HepG2 (cell line): ENCODE data around the gene TEX9. TPM values are rescaled to one million over a fixed set of nuclear protein-coding genes. Genes with fewer than 3 reads are reported as not detected.

Experiments used
- AHR ChIP-seq: IDR thresholded peaks from 2 replicates; pipeline ENCODE4 v1.6.1; 2018; ENCODE audit warnings: missing genetic modification reagents, missing compliant biosample characterization
- AKNA ChIP-seq: sonication (generic); formaldehyde crosslinking; IDR thresholded peaks from 2 replicates; pipeline ENCODE4 v1.4.0; 2020; ENCODE audit warnings: missing genetic modification reagents, borderline replicate concordance
- ARNTL ChIP-seq: sonication (generic); formaldehyde crosslinking; IDR thresholded peaks from 2 replicates; pipeline ENCODE4 v1.4.0; 2020; ENCODE audit warnings: mild to moderate bottlenecking, missing genetic modification reagents
- BATF2 ChIP-seq: sonication (generic); formaldehyde crosslinking; IDR thresholded peaks from 2 replicates; pipeline ENCODE4 v1.8.0; 2022; ENCODE audit warnings: mild to moderate bottlenecking, missing genetic modification reagents, moderate library complexity
- BORCS8-MEF2B ChIP-seq: sonication (generic); formaldehyde crosslinking; IDR thresholded peaks from 2 replicates; pipeline ENCODE4 v1.8.0; 2022; ENCODE audit warnings: mild to moderate bottlenecking, missing genetic modification reagents
- HDAC6 ChIP-seq: fragments of 200-600 bp; sonication (generic); IDR thresholded peaks from 2 replicates; pipeline ENCODE4 v1.7.0; 2017; ENCODE audit warnings: mild to moderate bottlenecking, antibody characterized with exemption, low read length, low read depth
- MIER3 ChIP-seq: IDR thresholded peaks from 2 replicates; pipeline ENCODE4 v1.6.1; 2016; ENCODE audit warnings: missing compliant biosample characterization, borderline replicate concordance
- MTA1 ChIP-seq: sonication (generic); formaldehyde crosslinking; IDR thresholded peaks from 2 replicates; pipeline ENCODE4 v1.4.0; 2020; ENCODE audit warnings: missing genetic modification reagents, mild to moderate bottlenecking, borderline replicate concordance
- NCOA5 ChIP-seq: sonication (generic); formaldehyde crosslinking; IDR thresholded peaks from 2 replicates; pipeline ENCODE4 v1.4.0; 2020; ENCODE audit warnings: missing genetic modification reagents
- SRF ChIP-seq: IDR thresholded peaks from 2 replicates; pipeline ENCODE4 v1.6.1; 2011; ENCODE audit warnings: mild to moderate bottlenecking, low read depth, low read length, moderate library complexity
- ZFP82 ChIP-seq: sonication (generic); formaldehyde crosslinking; IDR thresholded peaks from 2 replicates; pipeline ENCODE4 v1.5.1; 2020; ENCODE audit warnings: mild to moderate bottlenecking, missing genetic modification reagents, borderline replicate concordance
- ZNF225 ChIP-seq: sonication (generic); formaldehyde crosslinking; IDR thresholded peaks from 2 replicates; pipeline ENCODE4 v1.4.0; 2020; ENCODE audit warnings: mild to moderate bottlenecking, missing genetic modification reagents
- ZNF446 ChIP-seq: sonication (generic); formaldehyde crosslinking; IDR thresholded peaks from 2 replicates; pipeline ENCODE4 v1.5.0; 2020; ENCODE audit warnings: mild to moderate bottlenecking, missing genetic modification reagents
- ZNF484 ChIP-seq: sonication (generic); formaldehyde crosslinking; IDR thresholded peaks from 2 replicates; pipeline ENCODE4 v1.5.1; 2020; ENCODE audit warnings: mild to moderate bottlenecking, low read depth, missing genetic modification reagents, borderline replicate concordance
- ZNF615 ChIP-seq: sonication (generic); formaldehyde crosslinking; IDR thresholded peaks from 2 replicates; pipeline ENCODE4 v1.5.0; 2020; ENCODE audit warnings: mild to moderate bottlenecking, missing genetic modification reagents, borderline replicate concordance
- polyA plus RNA-seq, 8 experiments: library from polyadenylated mRNA; depleted of rRNA in 3 of 8; stranded (reverse) in 7 of 8; unstranded in 1 of 8; fragments of >200 nt; fragmentation: Illumina TruSeq in 4 of 8; extraction: Trizol in 4 of 8; gene quantifications; 2 replicates each; pipeline versions ENCODE4 v1.2.1 to v1.2.3, GENCODE V29; 2011 to 2016; ENCODE audit warnings: low read depth in 4 of 8, missing spikeins in 1 of 8, mixed read lengths in 1 of 8; ENCODE audit not compliant: insufficient read depth in 1 of 8
- total RNA-seq, 5 experiments: library from RNA; depleted of rRNA; stranded (reverse); fragments of >200 nt; fragmentation: Illumina TruSeq; extraction: Trizol; gene quantifications; 2 replicates each; pipeline ENCODE4 v1.2.3, GENCODE V29; 2016; ENCODE audit warnings: low read depth in 1 of 5
- TF ChIP-seq, protein P1 (sequence below): IDR thresholded peaks from 2 replicates; pipeline ENCODE4 v1.6.1; 2016; ENCODE audit warnings: missing compliant biosample characterization, missing genetic modification reagents, borderline replicate concordance
- TF ChIP-seq, protein P2 (sequence below): sonication (generic); formaldehyde crosslinking; IDR thresholded peaks from 2 replicates; pipeline ENCODE4 v1.4.0; 2020; ENCODE audit warnings: missing genetic modification reagents

The TEX9 gene
- total and polyA plus RNA-seq, 2 of the 13 experiments (the other 11 are each of a cell fraction or from before 2014, with no cell fraction given) = 0.82 to 6.9 TPM

GRCh38 chr15:56365075-56365711 lies at the start of gene TEX9 (continued):
- 0 out of 2 replicates have a peak, but pooled peaks have one; percentile 22 for TF ChIP-seq MIER3 (CRISPR knock-in tag)
- TF ChIP-seq ZNF615 (CRISPR knock-in tag) = no peak
- TF ChIP-seq ZNF446 = no peak
- TF ChIP-seq MTA1 (CRISPR knock-in tag) = no peak
- no peak for TF ChIP-seq HDAC6
- TF ChIP-seq ZNF484 (CRISPR knock-in tag) = no peak
- 0 out of 2 replicates have a peak, but pooled peaks have one; percentile 22 for TF ChIP-seq BORCS8-MEF2B (CRISPR knock-in tag)
- TF ChIP-seq NCOA5 = no peak
- TF ChIP-seq SRF = no peak
- TF ChIP-seq ZFP82 = no peak
- TF ChIP-seq ZNF225 (CRISPR knock-in tag) = no peak
- no peak for TF ChIP-seq ARNTL
- TF ChIP-seq, protein P1, sequence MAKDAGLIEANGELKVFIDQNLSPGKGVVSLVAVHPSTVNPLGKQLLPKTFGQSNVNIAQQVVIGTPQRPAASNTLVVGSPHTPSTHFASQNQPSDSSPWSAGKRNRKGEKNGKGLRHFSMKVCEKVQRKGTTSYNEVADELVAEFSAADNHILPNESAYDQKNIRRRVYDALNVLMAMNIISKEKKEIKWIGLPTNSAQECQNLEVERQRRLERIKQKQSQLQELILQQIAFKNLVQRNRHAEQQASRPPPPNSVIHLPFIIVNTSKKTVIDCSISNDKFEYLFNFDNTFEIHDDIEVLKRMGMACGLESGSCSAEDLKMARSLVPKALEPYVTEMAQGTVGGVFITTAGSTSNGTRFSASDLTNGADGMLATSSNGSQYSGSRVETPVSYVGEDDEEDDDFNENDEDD (CRISPR knock-in tag) = peak; percentile 70; the same call in 1 of the 2 replicates
- no peak for TF ChIP-seq AKNA (CRISPR knock-in tag)
- no peak for TF ChIP-seq BATF2
- TF ChIP-seq, protein P2, sequence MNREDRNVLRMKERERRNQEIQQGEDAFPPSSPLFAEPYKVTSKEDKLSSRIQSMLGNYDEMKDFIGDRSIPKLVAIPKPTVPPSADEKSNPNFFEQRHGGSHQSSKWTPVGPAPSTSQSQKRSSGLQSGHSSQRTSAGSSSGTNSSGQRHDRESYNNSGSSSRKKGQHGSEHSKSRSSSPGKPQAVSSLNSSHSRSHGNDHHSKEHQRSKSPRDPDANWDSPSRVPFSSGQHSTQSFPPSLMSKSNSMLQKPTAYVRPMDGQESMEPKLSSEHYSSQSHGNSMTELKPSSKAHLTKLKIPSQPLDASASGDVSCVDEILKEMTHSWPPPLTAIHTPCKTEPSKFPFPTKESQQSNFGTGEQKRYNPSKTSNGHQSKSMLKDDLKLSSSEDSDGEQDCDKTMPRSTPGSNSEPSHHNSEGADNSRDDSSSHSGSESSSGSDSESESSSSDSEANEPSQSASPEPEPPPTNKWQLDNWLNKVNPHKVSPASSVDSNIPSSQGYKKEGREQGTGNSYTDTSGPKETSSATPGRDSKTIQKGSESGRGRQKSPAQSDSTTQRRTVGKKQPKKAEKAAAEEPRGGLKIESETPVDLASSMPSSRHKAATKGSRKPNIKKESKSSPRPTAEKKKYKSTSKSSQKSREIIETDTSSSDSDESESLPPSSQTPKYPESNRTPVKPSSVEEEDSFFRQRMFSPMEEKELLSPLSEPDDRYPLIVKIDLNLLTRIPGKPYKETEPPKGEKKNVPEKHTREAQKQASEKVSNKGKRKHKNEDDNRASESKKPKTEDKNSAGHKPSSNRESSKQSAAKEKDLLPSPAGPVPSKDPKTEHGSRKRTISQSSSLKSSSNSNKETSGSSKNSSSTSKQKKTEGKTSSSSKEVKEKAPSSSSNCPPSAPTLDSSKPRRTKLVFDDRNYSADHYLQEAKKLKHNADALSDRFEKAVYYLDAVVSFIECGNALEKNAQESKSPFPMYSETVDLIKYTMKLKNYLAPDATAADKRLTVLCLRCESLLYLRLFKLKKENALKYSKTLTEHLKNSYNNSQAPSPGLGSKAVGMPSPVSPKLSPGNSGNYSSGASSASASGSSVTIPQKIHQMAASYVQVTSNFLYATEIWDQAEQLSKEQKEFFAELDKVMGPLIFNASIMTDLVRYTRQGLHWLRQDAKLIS (CRISPR knock-in tag) = no peak
- TF ChIP-seq AHR (CRISPR knock-in tag) = no peak
